Body of pancreas (tissue), 4 donors: ENCODE measurements around the gene CHCHD10.

Experiments used
- CTCF ChIP-seq, 7 experiments: fragments of 450-650 bp in 4 of 7; fragments of 200-600 bp in 3 of 7; sonication (generic) in 3 of 7; IDR thresholded peaks; one replicate each; pipeline ENCODE4 v1.5.1; 2016 to 2019; ENCODE audit warnings: antibody characterized with exemption in 7 of 7
- POLR2A ChIP-seq, 3 donors: fragments of 450-650 bp; IDR thresholded peaks; one replicate each; pipeline ENCODE4 v1.6.1; 2016; ENCODE audit warnings: antibody characterized with exemption in 3 of 3, mild to moderate bottlenecking in 2 of 3

GRCh38 chr22:23801886-23802377, 34.2 kb upstream of the CHCHD10 start:
- TF ChIP-seq CTCF (IDR thresholded peaks at IDR 0.05) (no peak), POLR2A (IDR thresholded peaks at IDR 0.05) (no peak)
